HG02678 (cell line): ENCODE data around the gene L3MBTL2.

ENCODE experiments used
- ATAC-seq: cut with Tn5 transposase; IDR thresholded peaks from one replicate; pipeline ENCODE4 v1.9.1; 2021; ENCODE audit warnings: mild to moderate bottlenecking, moderate library complexity; ENCODE audit not compliant: unreplicated experiment

Gene L3MBTL2

DNA sequence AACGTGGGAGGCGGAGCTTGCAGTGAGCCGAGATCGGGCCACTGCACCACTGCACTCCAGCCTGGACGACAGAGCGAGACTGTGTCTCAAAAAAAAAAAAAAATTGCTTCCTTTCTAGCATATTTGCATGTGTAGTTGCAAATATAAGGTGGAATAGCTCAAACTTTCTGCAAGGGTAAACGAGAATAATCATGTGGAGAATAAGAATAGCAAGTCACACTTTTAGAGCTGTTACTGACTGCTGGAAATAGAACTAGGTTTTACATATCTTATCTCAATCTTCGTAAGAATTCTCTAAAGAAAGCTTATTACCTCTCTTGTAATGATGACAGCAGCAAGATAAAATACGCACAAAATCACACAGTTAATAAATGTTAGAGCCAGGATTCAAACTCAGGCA lies 1.6 kb downstream of the L3MBTL2 start:
- no peak for ATAC-seq

DNA sequence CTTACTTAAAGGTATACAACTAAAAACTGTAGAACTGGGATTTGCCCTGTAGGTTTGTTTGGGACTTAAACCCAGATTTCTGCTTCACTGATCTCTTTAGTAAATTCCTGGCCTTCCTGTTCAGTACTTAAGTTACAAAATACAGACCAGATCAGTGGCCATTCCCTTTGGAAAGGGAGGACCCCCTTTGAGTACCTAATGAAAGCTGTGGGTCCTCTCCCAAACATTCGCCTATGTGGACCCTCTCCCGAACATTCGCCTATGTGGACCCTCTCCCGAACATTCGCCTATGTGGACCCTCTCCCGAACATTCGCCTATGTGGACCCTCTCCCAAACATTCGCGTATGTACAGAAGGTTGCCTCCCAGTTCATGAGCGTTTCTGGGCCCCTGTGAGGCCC lies 10.3 kb downstream of the L3MBTL2 start:
- ATAC-seq, result no peak

DNA sequence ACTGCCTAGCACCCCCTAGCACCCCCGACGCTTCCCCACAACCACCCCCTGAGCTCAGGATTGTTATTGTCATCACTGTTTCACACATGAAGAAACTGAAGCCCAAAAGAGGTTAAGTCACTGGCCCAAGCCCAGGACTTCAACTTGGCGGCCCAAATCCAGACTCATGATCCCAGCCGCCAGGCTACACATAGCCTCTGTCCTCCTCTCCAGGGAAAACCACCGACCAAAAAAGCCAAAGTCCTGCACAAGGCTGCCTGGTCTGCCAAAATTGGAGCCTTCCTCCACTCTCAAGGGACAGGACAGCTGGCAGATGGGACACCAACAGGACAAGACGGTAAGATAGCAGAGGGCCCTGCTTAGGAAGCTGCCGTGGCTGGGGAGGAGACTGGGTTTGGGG lies 10.8 kb downstream of the L3MBTL2 start:
- ATAC-seq, result no peak

- ATAC-seq, result no peak
These were observed 11.9 kb downstream of the L3MBTL2 start for GRCh38 chr22:41216984-41217383.

DNA sequence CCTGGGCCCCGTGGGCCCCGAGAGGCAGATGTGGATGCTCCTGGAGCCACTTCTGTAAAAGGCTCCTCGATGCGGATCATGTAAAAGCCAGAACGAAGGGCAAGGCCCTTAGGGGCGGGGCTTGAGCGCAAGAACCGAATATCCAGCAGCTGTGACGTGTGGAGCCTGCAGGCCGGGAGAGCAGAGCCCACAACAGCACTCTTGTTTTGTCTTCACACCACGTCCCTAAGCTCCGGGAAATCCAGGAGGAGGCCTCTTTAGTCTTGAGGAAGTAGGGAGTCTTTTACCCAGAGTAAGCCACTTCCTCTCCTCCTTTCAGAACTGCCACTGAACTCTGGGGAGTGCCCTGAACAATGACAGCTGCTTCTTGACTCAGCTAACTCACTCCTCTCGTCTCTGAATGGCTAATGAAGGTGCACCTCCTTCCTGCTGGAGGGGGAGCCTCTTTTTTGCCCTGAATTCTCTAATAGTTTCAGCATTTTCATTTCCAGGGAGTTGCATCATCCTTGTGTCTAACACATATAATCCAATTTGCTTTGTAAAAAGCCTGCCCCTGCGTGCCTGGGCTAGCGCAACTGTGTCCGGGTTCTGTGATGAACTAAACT lies 12.5 kb downstream of the L3MBTL2 start:
- no peak for ATAC-seq

DNA sequence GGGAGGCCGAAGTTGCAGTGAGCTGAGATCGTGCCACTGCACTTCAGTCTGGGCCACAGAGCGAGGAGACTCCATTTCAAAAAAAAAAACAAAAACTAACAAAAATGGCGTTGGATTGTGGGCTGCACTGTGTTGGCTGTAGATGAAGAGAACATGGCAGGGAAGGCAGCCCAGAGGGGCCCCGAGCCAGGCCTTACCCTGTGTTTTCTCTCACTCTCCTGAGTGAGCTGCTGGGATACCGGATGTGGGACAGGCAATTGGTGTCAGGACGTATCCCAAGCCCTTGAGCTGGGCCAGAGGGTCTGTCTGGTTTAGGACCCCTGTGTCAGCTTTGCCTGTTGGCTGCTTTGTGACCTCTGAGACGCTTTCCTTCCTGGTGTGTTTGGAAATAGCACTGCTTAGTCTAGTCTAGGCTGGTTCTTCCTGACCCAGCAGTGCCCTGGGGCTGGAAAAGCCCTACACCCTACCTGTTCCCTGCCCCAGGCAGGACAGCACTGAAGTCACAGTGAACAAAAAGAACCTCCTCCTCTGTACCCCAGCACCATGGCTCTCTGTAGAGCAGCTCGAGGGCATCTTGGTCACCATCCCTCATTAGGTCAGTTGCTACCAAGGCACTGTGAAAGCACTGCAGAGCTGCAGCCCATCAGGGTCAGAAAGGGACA lies 17.9 kb downstream of the L3MBTL2 start:
- ATAC-seq, result no peak

DNA sequence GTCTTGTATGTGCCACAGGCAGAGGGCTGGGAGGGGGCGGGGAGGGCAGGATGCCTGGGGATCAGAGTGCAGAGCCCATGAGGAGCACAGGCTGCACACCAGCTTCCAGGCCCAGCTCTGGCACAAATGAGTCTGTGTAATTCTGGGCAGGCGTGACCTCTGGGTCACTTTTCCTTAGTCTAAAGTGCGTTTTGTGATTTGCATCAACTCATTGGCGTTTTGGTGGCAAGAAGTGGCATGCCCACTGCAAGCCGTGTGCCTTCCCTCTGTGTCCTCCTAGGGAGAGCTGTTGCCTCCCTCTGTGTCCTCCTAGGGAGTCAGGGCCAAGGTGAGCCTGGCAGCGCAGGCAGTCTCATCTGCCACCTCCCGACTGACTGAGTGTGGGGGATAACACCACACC lies 18.4 kb downstream of the L3MBTL2 start:
- no peak for ATAC-seq

DNA sequence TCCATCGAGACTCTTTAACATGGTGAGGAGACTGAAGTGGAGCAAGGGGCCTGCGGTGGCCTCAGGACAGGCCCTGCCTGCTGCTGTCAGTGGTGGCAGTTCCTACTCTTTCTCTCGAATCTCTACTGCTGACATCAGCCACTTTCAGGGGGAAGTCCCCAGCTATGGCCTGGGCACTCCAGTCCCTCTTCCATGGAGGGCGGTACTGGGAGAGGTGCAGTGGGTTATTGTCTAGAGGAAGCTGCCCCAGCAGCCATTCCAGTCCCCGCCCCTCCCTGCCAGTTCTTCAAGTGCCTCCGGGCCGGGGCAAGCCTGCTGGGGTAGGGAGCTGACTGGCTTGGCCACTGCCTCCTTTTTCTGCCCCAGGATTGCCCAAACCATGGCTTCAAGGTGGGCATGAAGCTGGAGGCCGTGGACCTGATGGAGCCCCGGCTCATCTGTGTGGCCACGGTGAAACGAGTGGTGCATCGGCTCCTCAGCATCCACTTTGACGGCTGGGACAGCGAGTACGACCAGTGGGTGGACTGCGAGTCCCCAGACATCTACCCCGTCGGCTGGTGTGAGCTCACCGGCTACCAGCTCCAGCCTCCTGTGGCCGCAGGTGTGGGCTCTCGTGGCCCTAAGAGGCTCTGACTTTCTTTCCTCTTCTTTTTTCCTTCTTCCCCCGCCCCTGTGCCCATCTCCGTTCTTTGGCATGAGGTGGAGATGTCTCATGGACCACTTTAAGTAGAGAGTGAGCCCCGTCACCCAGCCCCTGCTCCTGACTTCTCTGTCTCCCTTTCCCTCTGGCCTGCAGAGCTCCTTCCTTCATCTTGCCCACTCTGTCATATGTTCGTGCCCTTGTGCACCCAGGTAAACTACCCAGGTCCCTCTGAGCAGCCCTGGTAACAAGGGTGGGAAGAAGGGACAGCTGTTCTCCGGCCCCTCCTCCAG lies 21.9 kb downstream of the L3MBTL2 start:
- no peak for ATAC-seq

- no peak for ATAC-seq
These were observed 24.1 kb downstream of the L3MBTL2 start for GRCh38 chr22:41229215-41229614.

- no peak for ATAC-seq
These were observed 24.8 kb downstream of the L3MBTL2 start for GRCh38 chr22:41229730-41230400.

DNA sequence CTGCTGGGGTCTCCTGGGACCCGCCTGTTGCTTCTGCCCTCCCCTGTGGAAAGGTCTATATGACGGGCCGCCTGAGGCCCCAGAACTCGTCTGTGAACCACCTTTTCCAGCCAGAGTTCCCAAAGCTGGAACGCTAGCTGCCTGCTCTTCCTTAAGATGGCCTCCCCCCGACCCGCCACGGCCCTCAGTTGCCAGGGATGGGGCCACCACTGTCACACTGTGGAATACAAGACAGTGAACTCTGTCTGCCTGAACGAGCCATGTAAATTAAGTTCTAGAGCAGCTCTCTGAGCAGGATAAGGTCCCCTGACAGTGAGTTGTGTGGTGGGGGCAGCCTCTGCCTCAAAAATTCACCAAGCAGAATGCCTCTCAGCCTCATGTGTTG lies 25.3 kb downstream of the L3MBTL2 start:
- ATAC-seq, result no peak

- no peak for ATAC-seq
These were observed 26.3 kb downstream of the L3MBTL2 start for GRCh38 chr22:41231369-41231768.

- no peak for ATAC-seq
These were observed 29.9 kb downstream of the L3MBTL2 start for GRCh38 chr22:41234815-41235695.

GRCh38 chr22:41237036-41237706 lies 32.1 kb downstream of the L3MBTL2 start:
- ATAC-seq, result no peak

DNA sequence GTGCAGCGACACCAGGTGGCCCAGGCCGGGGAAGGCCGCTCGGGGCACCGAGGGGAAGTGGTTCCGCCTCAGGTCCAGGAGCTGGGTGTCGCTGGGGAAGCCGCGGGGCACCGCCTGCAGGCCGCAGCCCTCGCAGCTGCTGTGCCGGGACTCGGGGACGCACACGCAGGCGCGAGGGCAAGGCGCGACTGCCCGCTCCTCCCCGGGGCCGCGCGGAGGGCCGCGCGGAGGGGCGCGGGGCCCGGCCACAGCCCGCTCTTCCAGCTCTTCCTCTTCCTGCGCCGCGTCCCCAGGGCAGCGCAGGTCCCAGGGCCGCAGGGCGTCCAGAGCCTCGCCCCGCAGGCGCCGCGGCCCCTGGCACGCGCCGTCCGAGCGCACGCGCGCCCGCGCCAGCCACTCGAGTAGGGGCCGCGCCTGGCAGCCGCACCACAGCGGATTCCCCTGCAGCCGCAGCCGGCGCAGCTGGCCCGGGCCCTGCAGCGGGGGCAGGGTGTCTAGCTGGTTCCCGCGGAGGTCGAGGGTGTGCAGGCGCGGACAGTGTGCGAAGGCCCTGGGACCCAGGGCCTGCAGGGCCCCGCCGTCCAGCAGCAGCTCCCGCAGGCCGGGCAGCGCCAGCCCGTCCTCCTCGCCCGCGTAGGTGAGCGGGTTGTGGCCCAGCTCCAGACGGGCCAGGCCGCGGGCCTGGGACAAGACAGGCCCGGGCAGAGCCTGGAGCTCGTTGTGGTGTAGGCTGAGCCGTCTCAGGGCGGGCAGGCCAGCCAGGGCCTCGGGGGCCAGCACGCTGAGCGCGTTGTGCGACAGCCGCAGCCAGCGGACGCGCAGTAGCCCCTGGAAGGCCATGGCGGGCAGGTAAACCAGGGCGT lies 32.8 kb downstream of the L3MBTL2 start:
- peak; percentile 67 for ATAC-seq

GRCh38 chr22:41238570-41239442 lies 33.7 kb downstream of the L3MBTL2 start:
- no peak for ATAC-seq

GRCh38 chr22:41239443-41240128 lies 34.5 kb downstream of the L3MBTL2 start:
- ATAC-seq, result no peak
